Left colon (tissue), 2 donors: ENCODE results near the gene NOL11. TPM values are rescaled to one million over a fixed set of nuclear protein-coding genes. Genes with fewer than 3 reads are reported as not detected.
"Not testable (repeated sequence)": the region's sequence is repeated elsewhere in the genome, so short reads cannot be mapped to it uniquely, and the experiment has no call there.

Experiments used
- ATAC-seq: fragments of 200-7000 bp; cut with Tn5 transposase; one replicate; pipeline ENCODE4 v1.9.1; 2020; ENCODE audit warnings: mild to moderate bottlenecking, moderate library complexity
- DNase-seq, 2 donors: peaks; one replicate each; pipeline ENCODE4 v3.0.0-alpha.2; 2020
- intact Hi-C, 2 donors: fragments of 100-400 bp; cut with DNase I in 1 of 2; cut with micrococcal nuclease in 1 of 2; formaldehyde crosslinking; loops; one replicate each; pipeline versions ENCODE4 v1.11.2 to v1.14.0; 2022; cut with DNase I, micrococcal nuclease
- total RNA-seq, 2 donors: library from RNA; stranded (reverse); fragmentation: NEBNext Ultra II Directional; extraction: Animal tissue kit (Norgen Biotek cat#: 25700); gene quantifications; one replicate each; pipeline ENCODE4 v1.2.1, GENCODE V29; 2021
- donor health status: DM: no; HTN: no; CAD: no.
- donor health status: DM: yes; HTN: yes; CAD: no.

NOL11 gene
- total RNA-seq, 2 donors from 2014 or later = 25.9 to 33.4 TPM

- intact Hi-C loops = no loop called here
- peak; percentile 85 for ATAC-seq
- peak; percentile 8 to 67 for DNase-seq
These were observed 29.2 kb downstream of the NOL11 start for GRCh38 chr17:67746704-67747571.

DNA sequence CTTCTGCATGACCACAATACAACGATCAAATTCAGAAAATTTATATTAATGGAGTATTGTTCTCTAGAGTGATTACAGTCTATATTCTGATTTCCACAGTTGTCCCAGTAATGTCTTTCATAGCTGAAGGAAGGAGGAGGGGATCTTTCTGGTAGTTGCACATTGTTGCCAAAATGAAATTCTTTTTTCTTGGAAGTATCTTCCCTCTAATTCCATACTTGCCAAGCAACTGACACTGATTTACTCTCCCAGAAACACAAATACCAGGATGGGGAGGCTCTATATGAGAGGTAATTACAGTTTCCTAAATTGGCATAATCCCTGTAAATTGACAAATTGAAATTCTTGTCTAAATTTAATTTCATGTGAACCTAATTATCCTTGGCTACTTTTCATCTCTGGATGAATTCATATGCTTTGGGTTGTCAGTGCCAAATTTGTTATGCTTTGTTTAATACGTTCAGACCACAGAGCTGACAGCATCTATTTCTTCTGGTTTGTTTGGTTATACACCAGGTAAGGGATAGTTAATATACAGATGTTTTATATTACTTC, 30.0 kb downstream of the NOL11 start:
- no peak for ATAC-seq
- DNase-seq = no peak
- intact Hi-C loops = no loop called here

DNA sequence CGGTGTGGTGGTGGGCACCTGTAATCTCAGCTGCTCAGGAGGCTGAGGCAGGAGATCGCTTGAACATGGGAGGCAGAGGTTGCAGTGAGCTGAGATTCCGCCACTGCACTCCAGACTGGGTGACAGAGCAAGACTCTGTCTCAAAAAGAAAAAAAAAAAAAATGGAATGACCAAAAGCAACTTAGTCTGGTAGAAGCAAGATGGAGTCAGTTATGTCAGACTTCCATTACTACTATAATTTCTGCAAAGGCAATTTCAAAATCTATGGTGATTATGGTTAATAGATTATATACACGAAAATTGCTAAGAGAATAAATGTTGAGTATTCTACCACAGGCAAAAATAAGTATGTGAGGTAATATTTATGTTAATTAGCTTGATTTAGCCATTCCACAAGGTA, 32.3 kb downstream of the NOL11 start:
- DNase-seq (no peak), ATAC-seq (no peak)
- intact Hi-C loops = no loop called here

DNA sequence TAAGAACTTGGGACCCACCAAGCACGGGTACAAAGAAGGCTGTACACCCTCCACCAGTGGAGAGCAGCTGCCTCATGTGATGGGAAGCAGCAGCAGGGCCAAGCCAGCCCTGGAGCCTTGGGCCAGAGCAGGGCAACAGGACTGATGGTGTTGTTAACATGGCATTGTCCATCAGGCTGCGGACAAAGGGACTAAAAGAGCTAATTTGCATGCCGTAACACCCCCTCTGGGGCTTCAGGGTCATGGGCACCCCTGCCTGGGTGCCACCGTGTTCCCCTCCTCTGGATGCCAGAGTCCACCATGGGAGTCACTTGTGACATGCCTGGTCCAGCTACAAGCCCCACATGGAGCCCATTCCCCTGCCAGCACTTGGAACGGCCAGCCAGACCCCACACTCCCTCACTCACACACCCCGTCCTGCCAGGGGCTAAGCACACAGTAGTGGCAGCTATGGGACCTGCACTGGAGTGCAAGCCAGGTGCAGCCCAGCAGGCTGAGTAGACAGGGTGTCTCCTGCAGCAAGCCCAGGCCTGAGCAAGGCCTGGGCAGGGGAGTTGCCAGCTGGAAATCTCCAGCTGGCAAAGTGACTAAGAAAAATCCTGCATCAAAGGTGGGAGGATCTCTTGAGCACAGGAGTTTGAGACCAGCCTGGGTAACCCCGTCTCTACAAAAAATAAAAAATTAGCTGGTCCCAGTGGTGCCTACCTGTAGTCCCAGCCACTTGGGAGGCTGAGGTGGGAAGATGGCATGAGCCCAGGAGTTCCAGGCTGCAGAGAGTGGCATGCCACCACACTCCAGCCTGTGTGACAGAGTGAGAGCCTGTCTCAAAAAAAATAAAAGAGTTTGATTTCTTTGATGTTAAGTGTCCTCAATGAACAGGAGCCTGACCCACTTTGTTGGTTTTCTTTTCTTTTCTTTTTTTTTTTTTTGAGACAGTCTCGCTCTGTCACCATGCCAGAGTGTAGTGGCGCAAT, 33.7 kb downstream of the NOL11 start:
- no peak for DNase-seq
- intact Hi-C loops = no loop called here
- no peak for ATAC-seq

- ATAC-seq, intact Hi-C loops, DNase-seq: not testable (repeated sequence)
These were observed 34.4 kb downstream of the NOL11 start for GRCh38 chr17:67752160-67752559.

- DNase-seq (no peak), ATAC-seq (no peak)
- intact Hi-C loops = no loop called here
These were observed 35.3 kb downstream of the NOL11 start for GRCh38 chr17:67753026-67753425.

DNA sequence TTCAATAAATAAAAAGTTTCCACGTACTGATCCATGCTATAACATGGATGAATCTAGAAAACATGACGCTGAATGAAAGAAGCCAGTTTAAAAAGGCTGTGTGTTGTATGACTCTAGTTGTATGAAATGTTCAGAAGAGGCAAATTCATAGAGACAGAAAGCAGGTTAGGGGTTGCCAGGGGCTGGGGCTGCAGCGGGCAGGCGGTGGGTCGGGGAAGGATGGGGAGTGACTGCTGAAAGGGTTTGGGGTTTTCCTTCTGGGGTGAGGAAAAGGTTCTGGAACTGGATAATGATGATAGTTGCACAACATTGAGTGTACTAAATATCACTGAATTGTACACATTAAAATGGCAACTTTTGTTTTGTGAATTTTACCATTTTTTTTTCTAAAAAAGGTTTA, 36.3 kb downstream of the NOL11 start:
- DNase-seq (no peak), ATAC-seq (no peak)
- intact Hi-C loops = no loop called here

DNA sequence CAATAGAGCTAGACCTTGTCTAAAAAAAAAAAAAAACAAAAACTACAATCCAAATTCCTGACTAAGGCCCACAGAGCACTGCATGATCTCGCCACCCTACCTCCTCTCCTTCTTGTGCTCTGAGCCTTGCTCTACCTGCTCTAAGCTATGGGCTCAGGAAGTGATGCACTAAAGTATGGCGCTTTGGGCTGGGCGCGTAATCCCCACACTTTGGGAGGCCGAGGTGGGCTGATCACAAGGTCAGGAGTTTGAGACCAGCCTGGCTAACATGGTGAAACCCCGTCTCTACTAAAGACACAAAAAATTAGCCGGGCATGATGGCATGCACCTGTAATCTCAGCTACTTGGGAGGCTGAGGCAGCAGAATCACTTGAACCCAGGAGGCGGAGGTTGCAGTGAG, 37.0 kb downstream of the NOL11 start:
- ATAC-seq, intact Hi-C loops, DNase-seq: not testable (repeated sequence)

DNA sequence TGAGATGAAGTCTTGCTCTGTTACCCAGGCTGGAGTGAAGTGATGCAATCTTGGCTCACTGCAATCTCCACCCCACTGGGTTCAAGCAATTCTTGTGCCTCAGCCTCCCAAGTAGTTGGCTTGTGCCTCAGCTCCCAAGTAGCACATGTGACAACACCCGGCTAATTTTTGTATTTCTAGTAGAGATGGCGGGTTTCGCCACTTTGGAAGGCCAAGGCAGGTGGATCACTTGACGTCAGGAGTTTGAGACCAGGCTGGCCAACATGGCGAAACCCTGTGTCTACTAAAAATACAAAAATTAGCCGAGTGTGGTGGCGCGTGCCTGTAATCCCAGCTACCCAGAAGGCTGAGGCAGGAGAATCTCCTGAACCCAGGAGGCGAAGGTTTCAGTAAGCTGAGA, 39.0 kb downstream of the NOL11 start:
- intact Hi-C loops, ATAC-seq, DNase-seq: not testable (repeated sequence)

GRCh38 chr17:67759355-67760171, 41.8 kb downstream of the NOL11 start:
- intact Hi-C loops = no loop called here
- no peak for DNase-seq
- ATAC-seq = peak; percentile 23

GRCh38 chr17:67765623-67766022, 47.9 kb downstream of the NOL11 start:
- DNase-seq (no peak), ATAC-seq (no peak)
- intact Hi-C loops = no loop called here

- DNase-seq (no peak), ATAC-seq (no peak)
- intact Hi-C loops = no loop called here
These were observed 51.5 kb downstream of the NOL11 start for GRCh38 chr17:67769231-67769630.

DNA sequence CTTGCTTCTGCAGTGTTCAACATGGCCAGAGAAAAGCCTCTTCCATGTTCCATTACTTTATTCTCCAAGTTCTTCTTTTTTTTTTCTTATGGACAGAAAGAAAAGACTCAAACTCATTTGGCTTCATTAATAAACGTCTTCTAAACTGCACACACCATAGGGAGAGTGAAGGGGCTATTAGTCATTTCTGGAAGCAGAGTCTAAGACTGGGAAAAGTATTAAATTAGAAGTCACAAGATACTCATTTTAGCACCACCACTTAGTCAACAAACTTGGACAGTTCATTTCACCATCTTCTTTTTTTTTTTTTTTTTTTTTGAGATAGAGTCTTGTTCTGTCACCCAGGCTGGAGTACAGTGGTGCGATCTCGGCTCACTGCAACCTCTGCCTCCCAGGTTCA, 52.8 kb downstream of the NOL11 start:
- intact Hi-C loops = no loop called here
- DNase-seq (no peak), ATAC-seq (no peak)

GRCh38 chr17:67772679-67773078, 54.9 kb downstream of the NOL11 start:
- DNase-seq = no peak
- intact Hi-C loops = no loop called here

DNA sequence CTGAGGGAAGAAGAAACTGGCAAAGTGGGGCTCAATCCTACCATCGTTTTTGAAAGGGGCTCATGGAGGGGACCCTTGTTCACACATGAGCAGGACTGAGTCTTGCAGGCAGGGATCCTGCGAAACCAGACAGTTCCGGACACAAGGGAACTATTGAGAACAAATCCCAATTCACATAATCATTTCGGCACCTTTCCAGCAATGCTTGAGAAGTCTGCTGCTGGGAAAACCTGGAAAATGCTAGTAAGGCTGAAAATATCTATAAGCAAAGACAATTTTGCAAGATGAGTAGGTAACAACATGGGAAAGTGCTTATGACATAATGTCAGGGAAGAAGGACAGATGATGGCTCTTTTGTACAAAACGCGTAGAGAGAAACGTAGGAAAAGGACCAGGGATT, 55.5 kb downstream of the NOL11 start:
- no peak for ATAC-seq
- intact Hi-C loops = no loop called here
- DNase-seq = no peak

More at GRCh38 chr17:67772679-67773078, 54.9 kb downstream of the NOL11 start:
- no peak for ATAC-seq

GRCh38 chr17:67779098-67779672, 61.4 kb downstream of the NOL11 start:
- DNase-seq = peak; percentile 19 to 53
- ATAC-seq = peak; percentile 80
- intact Hi-C loops = no loop called here

- intact Hi-C loops = no loop called here
- ATAC-seq = peak; percentile 91
- peak; percentile 21 to 47 for DNase-seq
These were observed 66.8 kb downstream of the NOL11 start for GRCh38 chr17:67784364-67785121.

DNA sequence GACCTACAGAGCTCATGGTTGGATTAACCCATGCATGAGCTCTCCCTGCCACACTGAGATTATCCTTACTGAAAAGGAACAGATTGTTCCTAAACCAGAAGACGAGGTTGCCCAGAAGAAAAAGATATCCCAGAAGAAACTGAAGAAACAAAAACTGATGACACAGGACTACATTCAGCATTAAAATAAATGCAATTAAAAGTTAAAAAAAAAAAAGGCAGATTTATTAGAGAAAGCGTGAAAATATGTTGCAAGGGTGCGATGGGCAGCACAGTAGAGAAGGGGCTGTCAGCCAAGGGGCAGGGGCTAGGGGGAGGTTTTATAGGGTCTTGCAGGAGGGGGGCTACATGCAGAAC, 67.4 kb downstream of the NOL11 start:
- ATAC-seq = no peak
- DNase-seq = no peak
- intact Hi-C loops = no loop called here
